Uterus (tissue), 4 donors: Measurements from ENCODE around the gene TCHP. TPM values are rescaled to one million over a fixed set of nuclear protein-coding genes. Genes with fewer than 3 reads are reported as not detected.
A peak's percentile ranks its signal among the peaks of the same experiment; 100 is the strongest.

ENCODE experiments used
- DNase-seq, 2 donors: peaks; one replicate each; pipeline ENCODE4 v3.0.0-alpha.2; 2019 to 2020
- H3K27ac ChIP-seq, 2 donors: fragments of 200-600 bp; sonication (generic); 1 replicate in 1 of 2; 2 replicates in 1 of 2; pipeline ENCODE4 v1.5.1; 2016 to 2018
- H3K27me3 ChIP-seq, 2 donors: fragments of 200-600 bp; sonication (generic); one replicate each; pipeline ENCODE4 v1.5.1; 2018 to 2019; ENCODE audit warnings: control low read depth in 1 of 2
- H3K36me3 ChIP-seq, 2 donors: fragments of 200-600 bp; sonication (generic); one replicate each; pipeline ENCODE4 v1.5.1; 2019; ENCODE audit warnings: control low read depth in 1 of 2
- H3K4me1 ChIP-seq, 2 donors: fragments of 200-600 bp; sonication (generic); one replicate each; pipeline ENCODE4 v1.5.1; 2018 to 2019; ENCODE audit warnings: control low read depth in 1 of 2
- H3K4me3 ChIP-seq, 2 donors: fragments of 200-600 bp; sonication (generic); 1 replicate in 1 of 2; 2 replicates in 1 of 2; pipeline ENCODE4 v1.5.1; 2018 to 2019; ENCODE audit warnings: mild to moderate bottlenecking in 1 of 2
- H3K9me3 ChIP-seq, 2 donors: fragments of 200-600 bp; sonication (generic); one replicate each; pipeline ENCODE4 v1.5.1; 2019; ENCODE audit warnings: control low read depth in 1 of 2
- POLR2A ChIP-seq, 2 donors: fragments of 450-650 bp; IDR thresholded peaks; one replicate each; pipeline ENCODE4 v1.6.1; 2016; ENCODE audit warnings: antibody characterized with exemption in 2 of 2, mild to moderate bottlenecking in 1 of 2, moderate library complexity in 1 of 2
- intact Hi-C: fragments of 100-400 bp; cut with DNase I; formaldehyde crosslinking; loops from one replicate; pipeline ENCODE4 v1.15.1; 2023; ENCODE audit warnings: low total_unique reads
- total RNA-seq, 4 donors: library from RNA; depleted of rRNA in 3 of 4; stranded (reverse); fragments of >200 nt in 3 of 4; gene quantifications; one replicate each; pipeline versions ENCODE4 v1.1.0 to v1.2.4, GENCODE V29; 2014 to 2023
- TF ChIP-seq, protein P1 (sequence below), 4 experiments: fragments of 200-600 bp in 2 of 4; fragments of 450-650 bp in 2 of 4; sonication (generic) in 2 of 4; IDR thresholded peaks; one replicate each; pipeline ENCODE4 v1.5.1; 2016 to 2019; ENCODE audit warnings: antibody characterized with exemption in 4 of 4, mild to moderate bottlenecking in 2 of 4, moderate library complexity in 1 of 4
- donor health status: DM: yes; HTN: yes; CAD: no.

TCHP gene
- total RNA-seq, 4 donors from 2014 or later = 5.9 to 19.0 (median 12.8) TPM

DNA sequence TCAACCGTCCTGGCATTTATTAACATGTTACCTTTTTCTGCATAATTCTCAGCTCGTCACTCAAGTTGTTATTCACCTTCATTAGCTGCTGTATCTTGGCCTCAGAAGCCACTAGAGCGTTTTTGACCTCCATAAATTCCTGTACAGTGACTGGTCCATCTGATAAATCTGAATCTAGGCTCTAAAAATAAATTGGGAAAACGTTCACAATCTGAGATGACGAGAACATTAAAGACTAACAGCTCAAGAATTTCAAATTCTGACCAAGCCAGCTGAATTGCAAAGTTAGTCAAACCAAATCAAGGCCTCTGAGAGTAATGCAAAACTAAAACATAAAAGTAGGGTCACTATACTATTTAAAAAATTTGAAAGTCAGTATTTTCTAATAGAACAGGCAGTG lies 51.1 kb downstream of the TCHP start:
- Histone ChIP-seq H3K27ac (peak overlapping the region; percentile 47 to 69), H3K4me3 (no peak overlapping the region), H3K36me3 (no peaks in the 10 kb centered on the region), H3K4me1 (peaks cover 0 to 14% of the 10 kb centered on the region in 2 donors), H3K27me3 (no peaks in the 10 kb centered on the region), H3K9me3 (no peaks in the 10 kb centered on the region)
- DNase-seq = no peak
- TF ChIP-seq, protein P1, sequence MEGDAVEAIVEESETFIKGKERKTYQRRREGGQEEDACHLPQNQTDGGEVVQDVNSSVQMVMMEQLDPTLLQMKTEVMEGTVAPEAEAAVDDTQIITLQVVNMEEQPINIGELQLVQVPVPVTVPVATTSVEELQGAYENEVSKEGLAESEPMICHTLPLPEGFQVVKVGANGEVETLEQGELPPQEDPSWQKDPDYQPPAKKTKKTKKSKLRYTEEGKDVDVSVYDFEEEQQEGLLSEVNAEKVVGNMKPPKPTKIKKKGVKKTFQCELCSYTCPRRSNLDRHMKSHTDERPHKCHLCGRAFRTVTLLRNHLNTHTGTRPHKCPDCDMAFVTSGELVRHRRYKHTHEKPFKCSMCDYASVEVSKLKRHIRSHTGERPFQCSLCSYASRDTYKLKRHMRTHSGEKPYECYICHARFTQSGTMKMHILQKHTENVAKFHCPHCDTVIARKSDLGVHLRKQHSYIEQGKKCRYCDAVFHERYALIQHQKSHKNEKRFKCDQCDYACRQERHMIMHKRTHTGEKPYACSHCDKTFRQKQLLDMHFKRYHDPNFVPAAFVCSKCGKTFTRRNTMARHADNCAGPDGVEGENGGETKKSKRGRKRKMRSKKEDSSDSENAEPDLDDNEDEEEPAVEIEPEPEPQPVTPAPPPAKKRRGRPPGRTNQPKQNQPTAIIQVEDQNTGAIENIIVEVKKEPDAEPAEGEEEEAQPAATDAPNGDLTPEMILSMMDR (IDR thresholded peaks at IDR 0.05) = no peak
- TF ChIP-seq POLR2A (IDR thresholded peaks at IDR 0.05) = no peak
- intact Hi-C loops = no loop called here

DNA sequence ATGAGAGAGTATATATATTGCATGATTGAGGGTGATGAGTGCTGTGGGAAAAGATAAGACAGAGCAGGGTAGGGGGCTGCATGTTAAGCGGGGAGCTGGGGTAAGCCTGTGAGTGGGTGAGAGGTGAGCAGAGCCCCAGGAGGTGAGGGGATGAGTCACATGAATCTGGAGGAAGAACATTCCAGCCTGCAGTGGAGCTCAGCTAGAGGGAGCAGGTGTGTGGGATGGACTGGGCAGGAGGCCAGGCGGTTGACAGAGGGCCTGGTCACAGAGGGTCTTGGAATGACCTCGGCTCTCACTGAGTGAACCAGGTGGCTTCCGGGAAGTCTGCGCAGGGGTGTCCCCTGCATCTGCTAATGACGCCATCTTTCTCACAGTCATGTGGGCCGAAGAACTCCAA lies 51.7 kb downstream of the TCHP start:
- H3K9me3 ChIP-seq = no peaks in the 10 kb centered on the region
- intact Hi-C loops = no loop called here
- TF ChIP-seq, protein P1 (IDR thresholded peaks at IDR 0.05) = no peak
- TF ChIP-seq POLR2A (IDR thresholded peaks at IDR 0.05) = no peak
- no peaks in the 10 kb centered on the region for H3K36me3 ChIP-seq
- H3K4me3 ChIP-seq = no peak overlapping the region
- DNase-seq = peak; percentile 27 to 34
- peaks cover 0 to 14% of the 10 kb centered on the region in 2 donors for H3K4me1 ChIP-seq
- peak overlapping the region; percentile 47 to 69 for H3K27ac ChIP-seq
- H3K27me3 ChIP-seq = no peaks in the 10 kb centered on the region

DNA sequence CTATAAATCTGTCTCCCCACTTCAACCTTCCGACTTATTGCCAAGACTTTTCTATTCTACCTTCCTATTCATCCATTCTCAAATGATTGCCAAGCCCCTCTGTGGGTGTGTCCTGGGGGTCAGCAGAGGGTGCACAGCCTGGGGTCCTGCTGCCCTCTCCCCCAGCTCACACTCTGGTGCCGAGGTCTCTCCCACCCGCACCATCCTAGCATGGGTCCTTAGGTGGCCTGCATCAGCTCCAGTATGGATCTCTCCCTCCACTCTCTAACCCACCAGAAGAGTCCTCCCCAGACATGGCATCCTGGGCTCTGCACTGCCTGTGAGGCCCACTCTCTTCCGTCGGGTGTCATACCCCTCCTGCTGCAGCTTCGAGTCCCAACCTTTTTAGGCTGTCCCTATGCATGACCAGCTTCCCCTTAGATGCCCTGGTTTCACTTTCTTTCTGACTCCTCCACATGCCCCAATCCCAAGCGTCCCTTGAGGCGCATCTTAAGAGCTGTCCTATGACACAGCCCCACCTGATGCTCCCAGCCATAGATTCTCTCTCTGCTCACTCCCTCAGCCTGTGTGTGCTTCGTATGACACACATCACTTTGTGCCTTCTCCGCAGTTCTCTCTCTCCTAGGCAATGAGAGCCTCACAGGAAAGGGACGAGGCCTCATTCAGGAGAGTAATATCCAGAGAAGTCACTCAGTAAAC lies 52.2 kb downstream of the TCHP start:
- Histone ChIP-seq H3K27ac (peak overlapping the region; percentile 47 to 69), H3K27me3 (no peaks in the 10 kb centered on the region), H3K36me3 (no peaks in the 10 kb centered on the region), H3K4me3 (no peak overlapping the region), H3K4me1 (peaks cover 0 to 14% of the 10 kb centered on the region in 2 donors), H3K9me3 (no peaks in the 10 kb centered on the region)
- intact Hi-C loops = no loop called here
- no peak for TF ChIP-seq POLR2A (IDR thresholded peaks at IDR 0.05)
- no peak for DNase-seq

DNA sequence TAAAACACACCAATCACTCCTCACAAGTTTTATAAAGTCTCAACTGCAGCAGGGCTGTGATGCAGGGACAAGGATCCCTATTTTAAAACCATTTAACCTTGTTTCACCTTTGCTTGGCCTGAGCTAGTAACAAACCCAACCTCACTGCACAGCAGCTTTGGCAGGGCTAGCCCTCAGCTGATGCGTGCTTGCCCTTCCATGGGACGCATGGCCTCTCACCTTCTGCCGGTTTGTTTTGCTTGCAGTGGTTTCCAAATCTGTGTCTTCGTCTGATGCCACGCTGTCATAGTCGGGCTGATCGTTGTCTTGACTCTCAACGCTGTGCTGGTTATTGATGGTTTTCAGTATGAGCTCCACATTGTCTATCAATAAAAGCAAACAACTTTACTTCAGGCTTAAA lies 52.8 kb downstream of the TCHP start:
- no peak for DNase-seq
- Histone ChIP-seq H3K27ac (no peak overlapping the region), H3K36me3 (no peaks in the 10 kb centered on the region), H3K27me3 (no peaks in the 10 kb centered on the region), H3K9me3 (no peaks in the 10 kb centered on the region), H3K4me1 (peaks cover 0 to 14% of the 10 kb centered on the region in 2 donors), H3K4me3 (no peak overlapping the region)
- intact Hi-C loops = no loop called here
- no peak for TF ChIP-seq POLR2A (IDR thresholded peaks at IDR 0.05)
- TF ChIP-seq, protein P1 (IDR thresholded peaks at IDR 0.05) = no peak

DNA sequence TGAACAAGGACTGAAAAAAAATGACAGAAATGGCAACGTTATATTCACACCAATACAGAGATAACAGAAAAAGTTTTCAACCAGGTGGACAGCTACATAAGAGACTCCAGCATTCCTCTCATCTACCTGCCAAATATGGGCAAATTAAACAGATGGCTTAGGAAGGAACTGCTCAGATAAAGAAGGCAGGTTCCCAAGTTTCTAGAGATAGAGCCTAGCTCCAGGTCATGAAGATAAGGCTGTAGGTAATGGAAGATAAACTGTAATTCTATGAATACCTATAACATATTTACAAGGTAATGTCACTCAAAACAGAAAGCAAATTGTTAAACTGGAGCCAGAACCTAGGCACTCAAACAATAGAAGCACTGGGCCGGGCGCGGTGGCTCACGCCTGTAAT lies 53.6 kb downstream of the TCHP start:
- H3K4me3 ChIP-seq = no peak overlapping the region
- TF ChIP-seq, protein P1 (IDR thresholded peaks at IDR 0.05) = no peak
- TF ChIP-seq POLR2A (IDR thresholded peaks at IDR 0.05) = no peak
- no peaks in the 10 kb centered on the region for H3K9me3 ChIP-seq
- H3K4me1 ChIP-seq = peaks cover 0 to 14% of the 10 kb centered on the region in 2 donors
- DNase-seq = no peak
- no peak overlapping the region for H3K27ac ChIP-seq
- intact Hi-C loops = no loop called here
- no peaks in the 10 kb centered on the region for H3K36me3 ChIP-seq
- no peaks in the 10 kb centered on the region for H3K27me3 ChIP-seq
